ENCODE data around the gene SLC49A3. TPM values are rescaled to one million over a fixed set of nuclear protein-coding genes. Genes with fewer than 3 reads are reported as not detected.

The SLC49A3 gene
- total RNA-seq, 2 experiments from 2014 or later = 0.23 TPM; not detected in 1

DNA sequence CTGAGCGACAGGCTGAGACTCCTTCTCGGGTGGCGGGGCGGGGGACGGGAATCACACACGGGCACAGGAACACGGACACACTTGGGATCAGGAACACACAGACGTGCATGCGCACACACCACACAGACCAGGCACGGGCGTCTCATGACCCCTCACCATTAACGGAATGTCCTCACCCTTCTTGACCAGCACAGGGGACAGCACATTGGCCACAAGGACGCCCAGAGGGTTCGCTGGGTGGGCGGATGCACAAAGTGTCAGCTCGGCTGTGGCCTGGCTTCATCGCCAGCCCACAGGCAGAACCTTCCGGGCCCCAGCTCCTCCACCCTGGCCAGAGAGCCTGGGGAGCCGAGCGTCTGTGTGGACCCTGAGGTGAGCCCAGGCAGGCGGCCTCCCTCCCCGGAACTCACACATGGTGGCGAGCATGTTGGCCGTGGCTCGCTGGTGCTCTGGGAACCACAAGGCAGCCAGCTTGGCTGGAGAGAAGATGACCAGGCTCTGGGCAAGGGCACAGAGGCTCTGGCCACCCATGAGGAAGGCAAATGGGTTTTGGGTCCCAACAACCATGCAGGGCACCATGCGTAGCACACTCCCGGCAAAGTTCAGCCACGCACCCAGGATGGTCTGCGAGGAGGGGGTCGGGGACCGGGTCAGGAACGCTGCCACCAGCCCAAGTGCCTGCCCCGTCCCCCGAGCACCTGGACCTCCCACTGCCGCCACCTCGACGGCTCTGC lies 3.1 kb downstream of the SLC49A3 start:
- ATAC-seq (no peak), DNase-seq (no peak)
- intact Hi-C loops (cut with micrococcal nuclease) = no loop called here
- ChIA-PET POLR2A (interaction anchor here (0.6 to 1.6 kb wide), 2 partner anchors 10 to 52 kb away, joined by 4 to 6 read pairs; no protein-coding TSS in a partner anchor), CTCF (interaction anchor here (0.6 kb wide), 1 partner anchor 249 kb away, joined by 5 read pairs; no protein-coding TSS in a partner anchor)
- Mint-ChIP-seq H3K4me1 (ENCODE audit: low read depth) (peaks cover under 1% of the 10 kb centered on the region), H3K4me3 (no peak overlapping the region), H3K36me3 (ENCODE audit: low read depth) (no peaks in the 10 kb centered on the region), H3K9me3 (no peaks in the 10 kb centered on the region), H3K27ac (no peak overlapping the region), H3K27me3 (peaks cover 12% of the 10 kb centered on the region)
- TF ChIP-seq, protein P1, sequence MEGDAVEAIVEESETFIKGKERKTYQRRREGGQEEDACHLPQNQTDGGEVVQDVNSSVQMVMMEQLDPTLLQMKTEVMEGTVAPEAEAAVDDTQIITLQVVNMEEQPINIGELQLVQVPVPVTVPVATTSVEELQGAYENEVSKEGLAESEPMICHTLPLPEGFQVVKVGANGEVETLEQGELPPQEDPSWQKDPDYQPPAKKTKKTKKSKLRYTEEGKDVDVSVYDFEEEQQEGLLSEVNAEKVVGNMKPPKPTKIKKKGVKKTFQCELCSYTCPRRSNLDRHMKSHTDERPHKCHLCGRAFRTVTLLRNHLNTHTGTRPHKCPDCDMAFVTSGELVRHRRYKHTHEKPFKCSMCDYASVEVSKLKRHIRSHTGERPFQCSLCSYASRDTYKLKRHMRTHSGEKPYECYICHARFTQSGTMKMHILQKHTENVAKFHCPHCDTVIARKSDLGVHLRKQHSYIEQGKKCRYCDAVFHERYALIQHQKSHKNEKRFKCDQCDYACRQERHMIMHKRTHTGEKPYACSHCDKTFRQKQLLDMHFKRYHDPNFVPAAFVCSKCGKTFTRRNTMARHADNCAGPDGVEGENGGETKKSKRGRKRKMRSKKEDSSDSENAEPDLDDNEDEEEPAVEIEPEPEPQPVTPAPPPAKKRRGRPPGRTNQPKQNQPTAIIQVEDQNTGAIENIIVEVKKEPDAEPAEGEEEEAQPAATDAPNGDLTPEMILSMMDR (IDR thresholded peaks at IDR 0.05) = no peak

DNA sequence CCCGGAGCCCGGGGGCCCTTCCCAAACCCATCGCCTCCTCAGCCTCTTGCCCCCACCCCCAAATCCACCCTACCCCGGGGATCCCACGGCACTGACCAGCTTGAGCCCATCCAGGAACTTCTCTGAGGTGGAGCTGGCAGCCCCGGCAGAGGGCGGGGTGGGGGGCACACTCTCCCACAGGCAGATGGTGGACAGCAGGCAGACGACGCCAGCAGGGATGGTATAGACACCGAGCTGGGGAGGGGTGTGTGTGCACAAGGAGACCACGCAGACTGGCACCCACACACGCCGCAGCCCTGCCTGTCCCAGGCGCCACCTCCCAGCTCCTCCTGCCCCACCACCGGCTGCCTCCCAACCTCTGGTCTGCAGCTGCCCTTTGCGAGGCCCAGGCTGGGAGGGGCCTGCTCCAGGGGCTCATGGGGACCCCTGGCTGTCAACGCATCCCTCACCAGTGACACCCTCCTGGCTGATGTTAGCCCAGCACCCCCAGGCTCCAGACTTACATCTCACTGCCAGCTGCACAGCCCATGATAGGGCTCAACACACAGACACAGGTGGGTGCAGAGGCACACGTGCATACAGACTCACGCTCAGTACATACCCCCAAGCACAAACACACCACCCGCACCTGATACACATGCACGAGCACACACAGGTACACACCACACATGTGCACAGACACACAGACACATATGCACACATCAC lies 4.2 kb downstream of the SLC49A3 start:
- no peak for DNase-seq
- no peak overlapping the region for H3K4me3 Mint-ChIP-seq
- intact Hi-C loops (cut with micrococcal nuclease) = no loop called here
- no peak overlapping the region for H3K27ac Mint-ChIP-seq
- H3K4me1 Mint-ChIP-seq (ENCODE audit: low read depth) = peaks cover 7% of the 10 kb centered on the region
- ChIA-PET CTCF (interaction anchor here (0.8 to 1.8 kb wide), 4 partner anchors 12 to 19 kb away, joined by 3 to 11 read pairs (median 4); no protein-coding TSS in a partner anchor), POLR2A (interaction anchor here (1.1 kb wide), 1 partner anchor 25 kb away, joined by 4 read pairs; no protein-coding TSS in a partner anchor)
- H3K36me3 Mint-ChIP-seq (ENCODE audit: low read depth) = no peaks in the 10 kb centered on the region
- peaks cover 11% of the 10 kb centered on the region for H3K27me3 Mint-ChIP-seq
- no peak for ATAC-seq
- H3K9me3 Mint-ChIP-seq = no peaks in the 10 kb centered on the region
- TF ChIP-seq, protein P1 (IDR thresholded peaks at IDR 0.05) = no peak

DNA sequence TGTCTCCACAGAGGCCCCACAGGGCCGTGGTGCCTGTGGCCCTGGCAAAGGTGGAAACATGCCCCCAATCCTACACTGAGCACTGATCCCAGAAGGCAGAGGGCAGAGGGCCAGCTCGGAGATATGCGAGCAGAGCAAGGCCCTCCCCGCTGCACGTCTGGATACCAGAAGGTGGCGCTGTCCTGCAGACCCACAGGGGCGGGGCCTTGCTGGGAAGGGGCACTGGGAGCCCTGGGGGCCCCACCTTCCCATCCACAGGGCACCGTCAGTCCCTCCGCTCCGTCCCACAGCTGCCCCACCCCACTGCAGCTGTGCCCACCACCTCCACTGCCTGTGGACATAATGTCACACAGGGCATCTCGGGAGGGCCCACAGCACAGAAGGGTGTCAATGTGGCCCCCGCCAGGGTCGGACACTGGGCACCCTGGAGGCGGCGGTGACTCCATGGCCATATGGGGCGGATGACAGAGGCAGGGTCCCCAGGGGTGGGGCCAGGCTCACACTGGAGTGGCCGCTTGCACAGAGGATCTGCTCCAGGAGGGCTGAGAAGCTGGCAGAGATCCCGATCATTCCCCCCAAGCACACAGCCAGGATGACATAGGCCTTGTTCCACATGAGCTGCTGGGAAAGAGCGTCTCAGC lies 4.8 kb downstream of the SLC49A3 start:
- TF ChIP-seq, protein P1 (IDR thresholded peaks at IDR 0.05) = peak; percentile 71
- intact Hi-C loops (cut with micrococcal nuclease) = no loop called here
- peaks cover 7% of the 10 kb centered on the region for H3K4me1 Mint-ChIP-seq (ENCODE audit: low read depth)
- ATAC-seq = peak; percentile 22
- no peak overlapping the region for H3K27ac Mint-ChIP-seq
- no peaks in the 10 kb centered on the region for H3K36me3 Mint-ChIP-seq (ENCODE audit: low read depth)
- DNase-seq = peak; percentile 66
- ChIA-PET POLR2A (interaction anchor here (1.1 kb wide), 1 partner anchor 25 kb away, joined by 4 read pairs; no protein-coding TSS in a partner anchor), CTCF (interaction anchor here (0.6 to 1.8 kb wide), 7 partner anchors 10 to 326 kb away, joined by 3 to 11 read pairs (median 4); partner anchors contain the start of genes ATP5ME and MYL5)
- no peak overlapping the region for H3K4me3 Mint-ChIP-seq
- H3K9me3 Mint-ChIP-seq = no peaks in the 10 kb centered on the region
- H3K27me3 Mint-ChIP-seq = peaks cover 11% of the 10 kb centered on the region

DNA sequence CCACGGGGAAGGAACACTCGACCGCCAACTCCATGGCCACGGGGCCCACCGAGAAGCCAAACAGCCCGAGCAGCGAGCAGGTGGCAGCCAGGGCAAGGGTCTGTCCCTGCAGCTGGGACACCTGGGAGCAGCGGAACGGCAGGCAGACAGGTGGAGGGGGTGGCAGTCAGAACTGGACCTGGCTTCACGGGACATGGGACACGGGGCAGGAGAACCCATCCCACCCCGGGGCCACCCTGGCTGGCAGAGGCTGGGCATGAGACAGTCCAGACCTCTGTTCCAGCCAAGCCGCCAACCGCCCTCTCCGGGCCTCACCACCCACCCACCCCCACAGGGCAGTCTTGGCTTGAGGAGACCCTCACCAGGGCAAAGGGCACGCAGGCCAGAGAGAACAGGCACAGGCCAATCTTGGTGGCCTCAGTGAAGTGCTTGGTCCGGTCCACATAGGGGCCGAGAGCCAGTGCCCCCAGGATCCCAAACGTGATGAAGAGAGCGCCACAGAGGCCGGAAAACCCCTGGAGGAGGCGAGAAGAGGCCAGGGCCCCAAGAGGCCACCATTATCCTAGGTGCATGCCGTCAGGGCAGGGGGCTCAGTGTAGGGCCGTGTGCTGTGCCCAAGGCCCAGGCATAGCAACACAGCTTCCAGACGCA lies 5.6 kb downstream of the SLC49A3 start:
- intact Hi-C loops (cut with micrococcal nuclease) = no loop called here
- Mint-ChIP-seq H3K9me3 (no peaks in the 10 kb centered on the region), H3K4me1 (ENCODE audit: low read depth) (peaks cover 7% of the 10 kb centered on the region), H3K36me3 (ENCODE audit: low read depth) (no peaks in the 10 kb centered on the region), H3K4me3 (no peak overlapping the region), H3K27me3 (peaks cover 11% of the 10 kb centered on the region), H3K27ac (no peak overlapping the region)
- POLR2A ChIA-PET = interaction anchor here (1.1 kb wide), 1 partner anchor 26 kb away, joined by 4 read pairs; no protein-coding TSS in a partner anchor
- no peak for ATAC-seq
- CTCF ChIA-PET = interaction anchor here (0.6 to 1.8 kb wide), 5 partner anchors 9 to 327 kb away, joined by 3 to 11 read pairs (median 4); partner anchors contain the start of genes ATP5ME and MYL5
- no peak for DNase-seq
- TF ChIP-seq, protein P1 (IDR thresholded peaks at IDR 0.05) = no peak

Measured in activated CD8-positive, alpha-beta T cell treated with anti-CD3 and anti-CD28 coated beads for 36 hours (primary cell).